ENCODE results near the gene EEPD1.

EEPD1 gene

GRCh38 chr7:36118344-36118743 is 34.7 kb upstream of the EEPD1 start (continued):
- TF ChIP-seq ZNF518A (tag by site-specific recombination; conservative IDR thresholded peaks at IDR 0.05; ENCODE audit: low read depth), result no peak
- no peak for TF ChIP-seq ZNF529 (tag by site-specific recombination; IDR thresholded peaks at IDR 0.05; ENCODE audit: insufficient replicate concordance)
- TF ChIP-seq GLIS2 (tag by site-specific recombination; IDR thresholded peaks at IDR 0.05), result no peak
- TF ChIP-seq ZNF354C (tag by site-specific recombination; IDR thresholded peaks at IDR 0.05; ENCODE audit: borderline replicate concordance, low read depth), result no peak
- TF ChIP-seq, protein P1, sequence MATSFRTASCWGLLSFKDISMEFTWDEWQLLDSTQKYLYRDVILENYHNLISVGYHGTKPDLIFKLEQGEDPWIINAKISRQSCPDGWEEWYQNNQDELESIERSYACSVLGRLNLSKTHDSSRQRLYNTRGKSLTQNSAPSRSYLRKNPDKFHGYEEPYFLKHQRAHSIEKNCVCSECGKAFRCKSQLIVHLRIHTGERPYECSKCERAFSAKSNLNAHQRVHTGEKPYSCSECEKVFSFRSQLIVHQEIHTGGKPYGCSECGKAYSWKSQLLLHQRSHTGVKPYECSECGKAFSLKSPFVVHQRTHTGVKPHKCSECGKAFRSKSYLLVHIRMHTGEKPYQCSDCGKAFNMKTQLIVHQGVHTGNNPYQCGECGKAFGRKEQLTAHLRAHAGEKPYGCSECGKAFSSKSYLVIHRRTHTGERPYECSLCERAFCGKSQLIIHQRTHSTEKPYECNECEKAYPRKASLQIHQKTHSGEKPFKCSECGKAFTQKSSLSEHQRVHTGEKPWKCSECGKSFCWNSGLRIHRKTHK (tag by site-specific recombination; IDR thresholded peaks at IDR 0.05), result no peak
- TF ChIP-seq, protein P2, sequence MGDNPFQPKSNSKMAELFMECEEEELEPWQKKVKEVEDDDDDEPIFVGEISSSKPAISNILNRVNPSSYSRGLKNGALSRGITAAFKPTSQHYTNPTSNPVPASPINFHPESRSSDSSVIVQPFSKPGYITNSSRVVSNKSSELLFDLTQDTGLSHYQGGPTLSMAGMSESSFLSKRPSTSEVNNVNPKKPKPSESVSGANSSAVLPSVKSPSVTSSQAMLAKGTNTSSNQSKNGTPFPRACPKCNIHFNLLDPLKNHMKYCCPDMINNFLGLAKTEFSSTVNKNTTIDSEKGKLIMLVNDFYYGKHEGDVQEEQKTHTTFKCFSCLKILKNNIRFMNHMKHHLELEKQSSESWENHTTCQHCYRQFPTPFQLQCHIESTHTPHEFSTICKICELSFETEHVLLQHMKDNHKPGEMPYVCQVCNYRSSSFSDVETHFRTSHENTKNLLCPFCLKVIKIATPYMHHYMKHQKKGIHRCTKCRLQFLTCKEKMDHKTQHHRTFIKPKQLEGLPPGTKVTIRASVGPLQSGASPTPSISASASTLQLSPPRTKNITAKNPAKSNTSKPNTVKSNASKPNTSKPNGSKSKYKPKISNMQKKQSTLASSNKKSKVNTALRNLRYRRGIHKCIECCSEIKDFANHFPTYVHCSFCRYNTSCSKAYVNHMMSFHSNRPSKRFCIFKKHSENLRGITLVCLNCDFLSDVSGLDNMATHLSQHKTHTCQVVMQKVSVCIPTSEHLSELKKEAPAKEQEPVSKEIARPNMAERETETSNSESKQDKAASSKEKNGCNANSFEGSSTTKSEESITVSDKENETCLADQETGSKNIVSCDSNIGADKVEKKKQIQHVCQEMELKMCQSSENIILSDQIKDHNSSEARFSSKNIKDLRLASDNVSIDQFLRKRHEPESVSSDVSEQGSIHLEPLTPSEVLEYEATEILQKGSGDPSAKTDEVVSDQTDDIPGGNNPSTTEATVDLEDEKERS (tag by site-specific recombination; IDR thresholded peaks at IDR 0.05), result no peak

- H3K4me3 ChIP-seq (ENCODE audit: low read depth, low read length), result no peak overlapping the region
- POLR2A ChIA-PET, result no interaction called here
- H3K4me1 ChIP-seq (ENCODE audit: control insufficient read depth, insufficient read depth, low read length), result peaks cover 6% of the 10 kb centered on the region; the same call in 1 of the 2 replicates
- CTCF ChIA-PET, result interaction anchor here (0.7 to 1.3 kb wide), 3 partner anchors 10 to 173 kb away, joined by 3 to 4 read pairs (median 4); no protein-coding TSS in a partner anchor
- no peak overlapping the region for H3K27ac ChIP-seq (ENCODE audit: extremely low read depth, low read depth, low read length)
- TF ChIP-seq, protein P3, sequence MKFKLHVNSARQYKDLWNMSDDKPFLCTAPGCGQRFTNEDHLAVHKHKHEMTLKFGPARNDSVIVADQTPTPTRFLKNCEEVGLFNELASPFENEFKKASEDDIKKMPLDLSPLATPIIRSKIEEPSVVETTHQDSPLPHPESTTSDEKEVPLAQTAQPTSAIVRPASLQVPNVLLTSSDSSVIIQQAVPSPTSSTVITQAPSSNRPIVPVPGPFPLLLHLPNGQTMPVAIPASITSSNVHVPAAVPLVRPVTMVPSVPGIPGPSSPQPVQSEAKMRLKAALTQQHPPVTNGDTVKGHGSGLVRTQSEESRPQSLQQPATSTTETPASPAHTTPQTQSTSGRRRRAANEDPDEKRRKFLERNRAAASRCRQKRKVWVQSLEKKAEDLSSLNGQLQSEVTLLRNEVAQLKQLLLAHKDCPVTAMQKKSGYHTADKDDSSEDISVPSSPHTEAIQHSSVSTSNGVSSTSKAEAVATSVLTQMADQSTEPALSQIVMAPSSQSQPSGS (tag by site-specific recombination; IDR thresholded peaks at IDR 0.05; ENCODE audit: low read depth), result peak; percentile 55; the same call in 1 of the 2 replicates
- 0 out of 2 replicates have a peak, but pooled peaks have one; percentile 16 for TF ChIP-seq ZBTB21 (tag by site-specific recombination; IDR thresholded peaks at IDR 0.05)
- peak; percentile 27; the same call in 1 of the 2 replicates for TF ChIP-seq ZNF629 (tag by site-specific recombination; IDR thresholded peaks at IDR 0.05)
- no peak for TF ChIP-seq ZNF211 (tag by site-specific recombination; IDR thresholded peaks at IDR 0.05; ENCODE audit: low read depth)
- TF ChIP-seq ZNF558 (tag by site-specific recombination; IDR thresholded peaks at IDR 0.05), result 0 out of 2 replicates have a peak, but pooled peaks have one; percentile 33
- H3K36me3 ChIP-seq (ENCODE audit: control insufficient read depth in 2 of 2, insufficient read depth in 1 of 2, low read length in 2 of 2), result no peaks in the 10 kb centered on the region
- H3K9me3 ChIP-seq (ENCODE audit: control insufficient read depth, insufficient read depth, low read depth, low read length), result no peaks in the 10 kb centered on the region
Measured at GRCh38 chr7:36119005-36119706, 33.9 kb upstream of the EEPD1 start.
